ENCODE results near the gene MAP4K3.

DNA sequence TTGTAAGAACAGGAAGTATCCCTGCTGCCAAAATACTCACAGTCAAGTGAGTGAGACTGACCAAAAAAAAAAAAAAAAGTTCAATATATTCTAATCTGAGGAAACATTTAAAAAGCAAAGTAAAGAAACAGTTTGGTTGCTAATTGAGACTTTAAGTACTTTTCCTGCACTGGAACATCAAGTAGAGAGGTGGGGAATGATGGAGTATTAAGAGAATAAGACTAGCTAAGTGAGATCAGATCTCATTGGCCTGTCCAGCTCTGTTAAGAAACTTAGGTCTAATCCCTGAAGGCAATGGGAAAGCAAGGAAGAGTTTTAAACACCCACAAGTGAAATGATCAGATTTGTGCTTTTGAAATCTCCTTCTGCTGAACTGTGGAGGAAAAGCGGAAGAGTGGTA is 27.8 kb upstream of the MAP4K3 start:
- TF ChIP-seq, protein P1, sequence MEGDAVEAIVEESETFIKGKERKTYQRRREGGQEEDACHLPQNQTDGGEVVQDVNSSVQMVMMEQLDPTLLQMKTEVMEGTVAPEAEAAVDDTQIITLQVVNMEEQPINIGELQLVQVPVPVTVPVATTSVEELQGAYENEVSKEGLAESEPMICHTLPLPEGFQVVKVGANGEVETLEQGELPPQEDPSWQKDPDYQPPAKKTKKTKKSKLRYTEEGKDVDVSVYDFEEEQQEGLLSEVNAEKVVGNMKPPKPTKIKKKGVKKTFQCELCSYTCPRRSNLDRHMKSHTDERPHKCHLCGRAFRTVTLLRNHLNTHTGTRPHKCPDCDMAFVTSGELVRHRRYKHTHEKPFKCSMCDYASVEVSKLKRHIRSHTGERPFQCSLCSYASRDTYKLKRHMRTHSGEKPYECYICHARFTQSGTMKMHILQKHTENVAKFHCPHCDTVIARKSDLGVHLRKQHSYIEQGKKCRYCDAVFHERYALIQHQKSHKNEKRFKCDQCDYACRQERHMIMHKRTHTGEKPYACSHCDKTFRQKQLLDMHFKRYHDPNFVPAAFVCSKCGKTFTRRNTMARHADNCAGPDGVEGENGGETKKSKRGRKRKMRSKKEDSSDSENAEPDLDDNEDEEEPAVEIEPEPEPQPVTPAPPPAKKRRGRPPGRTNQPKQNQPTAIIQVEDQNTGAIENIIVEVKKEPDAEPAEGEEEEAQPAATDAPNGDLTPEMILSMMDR (IDR thresholded peaks at IDR 0.05; ENCODE audit: control extremely low read depth in 1 of 3, insufficient read depth in 1 of 3, low read depth in 1 of 3, low read length in 3 of 3): no peak
- TF ChIP-seq JUND (IDR thresholded peaks at IDR 0.05; ENCODE audit: low read length) (no peak), SP1 (IDR thresholded peaks at IDR 0.05; ENCODE audit: low read depth, low read length) (no peak), TAF7 (optimal IDR thresholded peaks at IDR 0.05; ENCODE audit: borderline replicate concordance, low read depth, low read length) (no peak), CHD2 (IDR thresholded peaks at IDR 0.05; ENCODE audit: low read length) (no peak), TAF1 (IDR thresholded peaks at IDR 0.05; ENCODE audit: low read depth, low read length) (no peak)
